HG02678 (cell line): ENCODE results near the gene SCRT2.

Experiments
- ATAC-seq: cut with Tn5 transposase; IDR thresholded peaks from one replicate; pipeline ENCODE4 v1.9.1; 2021; ENCODE audit warnings: mild to moderate bottlenecking, moderate library complexity; ENCODE audit not compliant: unreplicated experiment

SCRT2 gene

GRCh38 chr20:673603-674001 is 2.0 kb downstream of the SCRT2 start:
- no peak for ATAC-seq

GRCh38 chr20:672963-673602 is 2.5 kb downstream of the SCRT2 start:
- no peak for ATAC-seq

- no peak for ATAC-seq
Measured at GRCh38 chr20:671252-672030, 4.2 kb downstream of the SCRT2 start.

GRCh38 chr20:669573-669972 is 6.0 kb downstream of the SCRT2 start:
- no peak for ATAC-seq

GRCh38 chr20:668638-669037 is 7.0 kb downstream of the SCRT2 start:
- no peak for ATAC-seq

- ATAC-seq, result no peak
Measured at GRCh38 chr20:668050-668449, 7.6 kb downstream of the SCRT2 start.

GRCh38 chr20:667351-668034 is 8.1 kb downstream of the SCRT2 start:
- no peak for ATAC-seq

GRCh38 chr20:666877-667276 is 8.7 kb downstream of the SCRT2 start:
- ATAC-seq, result no peak

GRCh38 chr20:665276-665675 is 10.3 kb downstream of the SCRT2 start:
- ATAC-seq, result no peak

GRCh38 chr20:664576-664975 is 11.0 kb downstream of the SCRT2 start:
- no peak for ATAC-seq

GRCh38 chr20:664151-664550 is 11.5 kb downstream of the SCRT2 start:
- ATAC-seq, result no peak

GRCh38 chr20:663315-664090 is 12.1 kb downstream of the SCRT2 start:
- no peak for ATAC-seq

GRCh38 chr20:662277-663192 is 13.1 kb downstream of the SCRT2 start:
- no peak for ATAC-seq

GRCh38 chr20:661474-662270 is 13.9 kb downstream of the SCRT2 start:
- ATAC-seq, result no peak

GRCh38 chr20:658731-659291 is 16.8 kb downstream of the SCRT2 start:
- ATAC-seq, result no peak

- no peak for ATAC-seq
Measured at GRCh38 chr20:658202-658601, 17.4 kb downstream of the SCRT2 start.

GRCh38 chr20:655726-656624 is 19.6 kb downstream of the SCRT2 start:
- ATAC-seq, result no peak

- ATAC-seq, result no peak
Measured at GRCh38 chr20:654417-654750, 21.2 kb downstream of the SCRT2 start.
